HepG2 (cell line): ENCODE data around the gene PTPRD. TPM values are rescaled to one million over a fixed set of nuclear protein-coding genes. Genes with fewer than 3 reads are reported as not detected.

Source experiments
- ATAC-seq: fragments of 200-7000 bp; cut with Tn5 transposase; 3 replicates; pipeline ENCODE4 v1.9.1; 2020; ENCODE audit warnings: mild to moderate bottlenecking, moderate library complexity
- BruUV-seq: library from RNA; stranded (reverse); fragments of 400-500 nt; replicated peaks from 2 replicates; lab custom pipeline; 2021; lab: Mats Ljungman, UMichigan
- CTCF ChIA-PET: fragments of 300-600 bp; formaldehyde crosslinking; extraction: SDS; loops from one replicate; lab custom pipeline; 2021; ENCODE audit warnings: low total read pairs, inconsistent platforms, low intra/inter-chr PET ratio; lab: Yijun Ruan, JAX
- POLR2A ChIA-PET: fragments of 350-600 bp; sonication (Branson Sonifier 250); formaldehyde crosslinking; loops from one replicate; lab custom pipeline; 2020; ENCODE audit warnings: antibody characterized with exemption, inconsistent platforms; lab: Yijun Ruan, JAX
- DNase-seq: peaks from one replicate; pipeline ENCODE4 v3.0.0-alpha.2; 2015; ENCODE audit warnings: low spot score
- FAIRE-seq: peaks from 3 replicates; lab custom pipeline; 2011; peaks lifted over from hg19 to GRCh38; lab: Jason Lieb, UNC
- H2AFZ ChIP-seq: one replicate; pipeline ENCODE4 v1.6.1; 2011; ENCODE audit warnings: low read length, inconsistent platforms
- H3K27ac ChIP-seq: fragments of 300-600 bp; 3 replicates; pipeline ENCODE4 v1.8.0; 2011; ENCODE audit warnings: mixed run types, mild to moderate bottlenecking, mixed read lengths, low read length, inconsistent platforms; ENCODE audit not compliant: insufficient read depth; ENCODE audit errors: extremely low read length
- H3K27me3 ChIP-seq, 2 experiments: fragments of 200-600 bp in 1 of 2; 2 replicates in 1 of 2; 3 replicates in 1 of 2; pipeline versions ENCODE4 v1.6.0 to v1.8.0; 2011; ENCODE audit warnings: low read length in 2 of 2, mild to moderate bottlenecking in 2 of 2, moderate library complexity in 2 of 2, inconsistent platforms in 1 of 2; ENCODE audit not compliant: insufficient read depth in 2 of 2, control insufficient read depth in 1 of 2
- H3K36me3 ChIP-seq, 2 experiments: fragments of 200-600 bp in 1 of 2; replicated peaks in 1 of 2; 2 replicates in 1 of 2; 3 replicates in 1 of 2; pipeline versions ENCODE4 v1.5.1 to v1.8.0; 2011; ENCODE audit warnings: low read length in 2 of 2, inconsistent platforms in 1 of 2; ENCODE audit not compliant: insufficient read depth in 2 of 2, control insufficient read depth in 1 of 2
- H3K4me1 ChIP-seq: 2 replicates; pipeline ENCODE4 v1.5.1; 2012; ENCODE audit warnings: low read length, inconsistent platforms; ENCODE audit not compliant: insufficient read depth
- H3K4me2 ChIP-seq: 2 replicates; pipeline ENCODE4 v1.6.0; 2011; ENCODE audit warnings: low read depth, low read length, inconsistent platforms
- H3K4me3 ChIP-seq, 3 experiments: fragments of 200-600 bp in 1 of 3; sonication (generic), shearing (Covaris generic) in 1 of 3; replicated peaks in 1 of 3; 2 replicates each; pipeline ENCODE4 v1.5.1; 2011 to 2016; ENCODE audit warnings: low read length in 3 of 3, inconsistent platforms in 2 of 3, low read depth in 2 of 3, mild to moderate bottlenecking in 2 of 3, control low read depth in 1 of 3, mixed read lengths in 1 of 3; ENCODE audit not compliant: insufficient read depth in 1 of 3
- H3K79me2 ChIP-seq: one replicate; pipeline ENCODE4 v1.6.1; 2011; ENCODE audit warnings: low read length, inconsistent platforms; ENCODE audit not compliant: insufficient read depth
- H3K9ac ChIP-seq: 2 replicates; pipeline ENCODE4 v1.6.0; 2011; ENCODE audit warnings: mild to moderate bottlenecking, low read depth, low read length, inconsistent platforms; ENCODE audit not compliant: insufficient read depth
- H3K9me3 ChIP-seq: 2 replicates; pipeline ENCODE4 v1.5.1; 2012; ENCODE audit warnings: mild to moderate bottlenecking, low read length
- H4K20me1 ChIP-seq: 2 replicates; pipeline ENCODE4 v1.6.0; 2011; ENCODE audit warnings: inconsistent platforms, mild to moderate bottlenecking, low read length, moderate library complexity; ENCODE audit not compliant: insufficient read depth
- BCL3 ChIP-seq: sonication (generic); formaldehyde crosslinking; IDR thresholded peaks from 2 replicates; pipeline ENCODE4 v1.5.1; 2020; ENCODE audit warnings: mild to moderate bottlenecking, missing genetic modification reagents, moderate library complexity
- FOXA3 ChIP-seq: IDR thresholded peaks from 2 replicates; pipeline ENCODE4 v1.6.1; 2016; ENCODE audit warnings: missing genetic modification reagents, missing compliant biosample characterization
- GLI4 ChIP-seq: sonication (generic); formaldehyde crosslinking; IDR thresholded peaks from 2 replicates; pipeline ENCODE4 v1.5.1; 2020; ENCODE audit warnings: missing genetic modification reagents, mild to moderate bottlenecking, moderate library complexity, borderline replicate concordance
- HMGA1 ChIP-seq: sonication (generic); formaldehyde crosslinking; conservative IDR thresholded peaks from 2 replicates; pipeline ENCODE4 v1.4.0; 2020; ENCODE audit warnings: missing genetic modification reagents
- HOXD1 ChIP-seq: sonication (generic); formaldehyde crosslinking; IDR thresholded peaks from 2 replicates; pipeline ENCODE4 v1.5.0; 2020; ENCODE audit warnings: missing genetic modification reagents
- IRF9 ChIP-seq: sonication (generic); formaldehyde crosslinking; IDR thresholded peaks from 2 replicates; pipeline ENCODE4 v1.8.0; 2022; ENCODE audit warnings: missing genetic modification reagents, mild to moderate bottlenecking, borderline replicate concordance
- MAFG ChIP-seq: sonication (generic); formaldehyde crosslinking; IDR thresholded peaks from 2 replicates; pipeline ENCODE4 v1.5.1; 2020; ENCODE audit warnings: mild to moderate bottlenecking, missing genetic modification reagents
- NR1H2 ChIP-seq: sonication (generic); formaldehyde crosslinking; IDR thresholded peaks from 2 replicates; pipeline ENCODE4 v1.8.1; 2022; ENCODE audit warnings: low read depth, missing genetic modification reagents, borderline replicate concordance
- PHF20 ChIP-seq: sonication (generic); formaldehyde crosslinking; IDR thresholded peaks from 2 replicates; pipeline ENCODE4 v1.5.0; 2020; ENCODE audit warnings: mild to moderate bottlenecking, missing genetic modification reagents
- RBM22 ChIP-seq: fragments of 200-400 bp; formaldehyde crosslinking; optimal IDR thresholded peaks from 2 replicates; pipeline ENCODE3; 2017; ENCODE audit warnings: mild to moderate bottlenecking, low read length, moderate library complexity
- SCMH1 ChIP-seq: sonication (generic); formaldehyde crosslinking; IDR thresholded peaks from 2 replicates; pipeline ENCODE4 v1.9.0; 2021; ENCODE audit warnings: missing genetic modification reagents, mild to moderate bottlenecking, borderline replicate concordance
- ZMAT3 ChIP-seq: sonication (generic); formaldehyde crosslinking; conservative IDR thresholded peaks from 2 replicates; pipeline ENCODE4 v1.7.0; 2021; ENCODE audit warnings: missing genetic modification reagents
- ZNF512 ChIP-seq: sonication (generic); formaldehyde crosslinking; IDR thresholded peaks from 2 replicates; pipeline ENCODE4 v1.4.0; 2020; ENCODE audit warnings: mild to moderate bottlenecking, missing genetic modification reagents
- WGBS: methylation state at CpG from one replicate; pipeline ENCODE4 v1.1.6; 2017; ENCODE audit warnings: low lambda C conversion rate; 5-methylcytosine and 5-hydroxymethylcytosine counted together
- in situ Hi-C: cut with HindIII; loops from 2 replicates; pipeline ENCODE4 v1.10.0; 2017; ENCODE audit warnings: low pct_unique_long_range_greater_than_20kb; ENCODE audit not compliant: extremely low pct_ligation_motif_present
- intact Hi-C: fragments of 100-400 bp; cut with micrococcal nuclease; formaldehyde crosslinking; loops from one replicate; pipeline ENCODE4 v1.10.0; 2022; ENCODE audit not compliant: unreplicated experiment
- polyA plus RNA-seq, 8 experiments: library from polyadenylated mRNA; depleted of rRNA in 3 of 8; stranded (reverse) in 7 of 8; unstranded in 1 of 8; fragments of >200 nt; fragmentation: Illumina TruSeq in 4 of 8; extraction: Trizol in 4 of 8; gene quantifications; 2 replicates each; pipeline versions ENCODE4 v1.2.1 to v1.2.3, GENCODE V29; 2011 to 2016; ENCODE audit warnings: low read depth in 4 of 8, missing spikeins in 1 of 8, mixed read lengths in 1 of 8; ENCODE audit not compliant: insufficient read depth in 1 of 8
- total RNA-seq, 5 experiments: library from RNA; depleted of rRNA; stranded (reverse); fragments of >200 nt; fragmentation: Illumina TruSeq; extraction: Trizol; gene quantifications; 2 replicates each; pipeline ENCODE4 v1.2.3, GENCODE V29; 2016; ENCODE audit warnings: low read depth in 1 of 5
- TF ChIP-seq, protein P1 (sequence below): sonication (generic); formaldehyde crosslinking; IDR thresholded peaks from 2 replicates; pipeline ENCODE4 v1.4.0; 2020; ENCODE audit warnings: missing genetic modification reagents, mild to moderate bottlenecking, borderline replicate concordance

The PTPRD gene
- total and polyA plus RNA-seq, 2 of the 13 experiments (the other 11 are each of a cell fraction or from before 2014, with no cell fraction given): 0.05 TPM; not detected in 1

GRCh38 chr9:10525972-10526371, 86.8 kb downstream of the PTPRD start:
- TF ChIP-seq PHF20 (CRISPR knock-in tag): no peak
- H3K36me3 ChIP-seq: no peaks in the 10 kb centered on the region

DNA sequence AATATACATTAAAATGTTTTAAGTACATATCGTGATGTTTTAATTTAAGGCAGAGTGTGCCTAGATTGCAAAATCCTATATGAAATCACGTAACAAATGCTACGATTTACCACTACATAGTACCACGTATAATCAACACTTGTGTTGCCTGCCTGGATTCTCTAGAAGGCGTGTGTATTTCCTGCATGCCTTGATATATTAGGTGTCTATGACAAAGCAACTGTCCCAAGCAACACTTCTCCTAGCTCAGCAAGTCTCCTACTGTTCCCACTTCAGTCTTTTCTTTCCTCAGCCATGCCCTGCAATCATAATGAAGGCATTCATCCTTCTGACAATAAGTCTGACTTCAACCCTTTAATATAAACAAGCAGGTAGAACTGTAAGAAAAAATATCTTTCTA, 89.6 kb downstream of the PTPRD start:
- ChIA-PET POLR2A (no interaction called here), CTCF (no interaction called here)
- H3K79me2 ChIP-seq: no peaks in the 10 kb centered on the region
- H3K4me1 ChIP-seq: no peaks in the 10 kb centered on the region
- FAIRE-seq: no peak
- no peak for DNase-seq
- no peak overlapping the region for H2AFZ ChIP-seq
- no peak for ATAC-seq
- H3K27me3 ChIP-seq: no peaks in the 10 kb centered on the region
- no peak overlapping the region for H3K4me2 ChIP-seq
- in situ Hi-C loops: no loop called here
- no peak overlapping the region for H3K9ac ChIP-seq
- no peak overlapping the region for H3K27ac ChIP-seq
- no peak for TF ChIP-seq IRF9 (CRISPR knock-in tag)
- TF ChIP-seq BCL3 (CRISPR knock-in tag): no peak
- no peak for TF ChIP-seq RBM22
- no peak for TF ChIP-seq GLI4 (CRISPR knock-in tag)
- no peak for TF ChIP-seq MAFG (CRISPR knock-in tag)
- no peak for TF ChIP-seq HMGA1 (CRISPR knock-in tag)
- TF ChIP-seq, protein P1, sequence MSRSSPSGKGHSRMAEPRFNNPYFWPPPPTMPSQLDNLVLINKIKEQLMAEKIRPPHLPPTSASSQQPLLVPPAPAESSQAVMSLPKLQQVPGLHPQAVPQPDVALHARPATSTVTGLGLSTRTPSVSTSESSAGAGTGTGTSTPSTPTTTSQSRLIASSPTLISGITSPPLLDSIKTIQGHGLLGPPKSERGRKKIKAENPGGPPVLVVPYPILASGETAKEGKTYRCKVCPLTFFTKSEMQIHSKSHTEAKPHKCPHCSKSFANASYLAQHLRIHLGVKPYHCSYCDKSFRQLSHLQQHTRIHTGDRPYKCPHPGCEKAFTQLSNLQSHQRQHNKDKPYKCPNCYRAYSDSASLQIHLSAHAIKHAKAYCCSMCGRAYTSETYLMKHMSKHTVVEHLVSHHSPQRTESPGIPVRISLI (CRISPR knock-in tag): no peak
- TF ChIP-seq SCMH1 (CRISPR knock-in tag): no peak
- no peak for TF ChIP-seq FOXA3
- TF ChIP-seq HOXD1 (CRISPR knock-in tag): no peak
- TF ChIP-seq ZNF512 (CRISPR knock-in tag): no peak
- no peak for TF ChIP-seq ZMAT3 (CRISPR knock-in tag)
- TF ChIP-seq NR1H2 (CRISPR knock-in tag): no peak
- WGBS: 6% methylated on average over 5 of the region's 5 CpGs
- BruUV-seq: no TSS peak
- H3K36me3 ChIP-seq: no peaks in the 10 kb centered on the region
- intact Hi-C loops: no loop called here
- no peaks in the 10 kb centered on the region for H4K20me1 ChIP-seq
- no peaks in the 10 kb centered on the region; the same call in 1 of the 2 replicates for H3K9me3 ChIP-seq
- H3K4me3 ChIP-seq: no peak overlapping the region

More at GRCh38 chr9:10525972-10526371, 86.8 kb downstream of the PTPRD start:
- in situ Hi-C loops: no loop called here
- BruUV-seq: no TSS peak
- DNase-seq: no peak
- no peaks in the 10 kb centered on the region for H4K20me1 ChIP-seq
- H2AFZ ChIP-seq: no peak overlapping the region
- H3K9ac ChIP-seq: no peak overlapping the region
- H3K4me2 ChIP-seq: no peak overlapping the region
- ATAC-seq: no peak
- ChIA-PET CTCF (no interaction called here), POLR2A (no interaction called here)
- no peak overlapping the region for H3K4me3 ChIP-seq
- 92% methylated on average over 1 of the region's 1 CpG for WGBS
- no peak for FAIRE-seq
- H3K79me2 ChIP-seq: no peaks in the 10 kb centered on the region
- H3K9me3 ChIP-seq: no peaks in the 10 kb centered on the region; the same call in 1 of the 2 replicates
- no peaks in the 10 kb centered on the region for H3K27me3 ChIP-seq
- no peak overlapping the region for H3K27ac ChIP-seq
- intact Hi-C loops: no loop called here
- H3K4me1 ChIP-seq: no peaks in the 10 kb centered on the region
